ENCODE results near the gene DRD4. TPM values are rescaled to one million over a fixed set of nuclear protein-coding genes. Genes with fewer than 3 reads are reported as not detected.

DRD4 gene
- total and polyA plus RNA-seq, 9 of the 15 experiments (the other 6 are each of a cell fraction or from before 2014, with no cell fraction given): 0.04 to 0.95 (median 0.21) TPM; not detected in 5

GRCh38 chr11:592918-593317 lies 44.2 kb upstream of the DRD4 start:
- Histone ChIP-seq H3K36me3 (ENCODE audit: control insufficient read depth, insufficient read depth, low read length) (peaks cover 96% of the 10 kb centered on the region), H3K27me3 (ENCODE audit: control insufficient read depth in 2 of 2, insufficient read depth in 2 of 2, low read length in 2 of 2) (no peaks in the 10 kb centered on the region), H3K4me3 (no peak overlapping the region), H3K27ac (ENCODE audit: extremely low read depth, low read depth, low read length) (no peak overlapping the region), H3K4me1 (replicated peaks in 1 of 2; ENCODE audit: control insufficient read depth in 2 of 2, insufficient read depth in 2 of 2, low read length in 2 of 2) (peaks cover 3 to 24% of the 10 kb centered on the region in 2 experiments; a peak in 3 of 5 replicates), H4K20me1 (replicated peaks; ENCODE audit: control insufficient read depth, insufficient read depth, low read length) (no peaks in the 10 kb centered on the region; the same call in 1 of the 2 replicates), H3K9ac (ENCODE audit: insufficient read depth in 1 of 2, low read depth in 2 of 2, low read length in 2 of 2) (no peak overlapping the region), H3K79me2 (ENCODE audit: control insufficient read depth, insufficient read depth, low read length) (peaks cover 16% of the 10 kb centered on the region), H3K4me2 (ENCODE audit: insufficient read depth, low read length) (no peak overlapping the region), H3K9me1 (ENCODE audit: control insufficient read depth, insufficient read depth, low read length) (no peaks in the 10 kb centered on the region), H3K9me3 (replicated peaks; ENCODE audit: control insufficient read depth, insufficient read depth, low read depth, low read length) (no peaks in the 10 kb centered on the region), H2AFZ (ENCODE audit: low read depth, low read length) (no peak overlapping the region)
- intact Hi-C loops (cut with micrococcal nuclease) (no loop called here), in situ Hi-C loops (cut with MboI) (no loop called here)
- DNase-seq (ENCODE audit: extremely low read depth in 1 of 4, low spot score in 3 of 4) (no peak), FAIRE-seq (no peak), ATAC-seq (no peak)
- 96% methylated on average over 9 of the region's 10 CpGs for WGBS (ENCODE audit: insufficient coverage, low coverage, missing lambda C conversion rate)
- TF ChIP-seq SAP30 (IDR thresholded peaks at IDR 0.05; ENCODE audit: borderline replicate concordance, insufficient read depth, low read depth, low read length, poor library complexity, severe bottlenecking) (no peak), FOXP1 (CRISPR knock-in tag; IDR thresholded peaks at IDR 0.05) (no peak), RHOXF2B (CRISPR knock-in tag; conservative IDR thresholded peaks at IDR 0.05) (no peak)
- no TSS peak for BruUV-seq (replicated peaks)
- CTCF ChIA-PET (ENCODE audit: low intra/inter-chr PET ratio): no interaction called here
- POLR2A ChIA-PET: interaction anchor here (1.0 kb wide), 1 partner anchor 21 kb away, joined by 3 read pairs; no protein-coding TSS in a partner anchor

GRCh38 chr11:593347-593746 lies 43.7 kb upstream of the DRD4 start:
- ATAC-seq: no peak
- H3K4me1 ChIP-seq (replicated peaks in 1 of 2; ENCODE audit: control insufficient read depth in 2 of 2, insufficient read depth in 2 of 2, low read length in 2 of 2): peaks cover 0 to 24% of the 10 kb centered on the region in 2 experiments; a peak in 1 of 5 replicates
- no peak overlapping the region for H3K4me2 ChIP-seq (ENCODE audit: insufficient read depth, low read length)
- intact Hi-C loops (cut with micrococcal nuclease): no loop called here
- H3K27ac ChIP-seq (ENCODE audit: extremely low read depth, low read depth, low read length): no peak overlapping the region
- H3K79me2 ChIP-seq (ENCODE audit: control insufficient read depth, insufficient read depth, low read length): peaks cover 12% of the 10 kb centered on the region
- in situ Hi-C loops (cut with MboI): no loop called here
- no peak for DNase-seq (ENCODE audit: extremely low read depth in 1 of 4, low spot score in 3 of 4)
- no peak for FAIRE-seq
- CTCF ChIA-PET (ENCODE audit: low intra/inter-chr PET ratio): no interaction called here
- TF ChIP-seq CBX1 (IDR thresholded peaks at IDR 0.05; ENCODE audit: low read depth) (no peak), POLR2G (IDR thresholded peaks at IDR 0.05; ENCODE audit: low read depth, low read length) (peak; percentile 56; the same call in 1 of the 2 replicates)
- peaks cover 96% of the 10 kb centered on the region for H3K36me3 ChIP-seq (ENCODE audit: control insufficient read depth, insufficient read depth, low read length)
- no peaks in the 10 kb centered on the region for H3K27me3 ChIP-seq (ENCODE audit: control insufficient read depth in 2 of 2, insufficient read depth in 2 of 2, low read length in 2 of 2)
- BruUV-seq (replicated peaks): no TSS peak
- no peaks in the 10 kb centered on the region; the same call in 1 of the 2 replicates for H4K20me1 ChIP-seq (replicated peaks; ENCODE audit: control insufficient read depth, insufficient read depth, low read length)
- H3K9me3 ChIP-seq (replicated peaks; ENCODE audit: control insufficient read depth, insufficient read depth, low read depth, low read length): no peaks in the 10 kb centered on the region
- 92% methylated on average over 14 of the region's 21 CpGs for WGBS (ENCODE audit: insufficient coverage, low coverage, missing lambda C conversion rate)
- no peak overlapping the region for H3K4me3 ChIP-seq
- POLR2A ChIA-PET: interaction anchor here (1.0 kb wide), 1 partner anchor 21 kb away, joined by 3 read pairs; no protein-coding TSS in a partner anchor
- H3K9me1 ChIP-seq (ENCODE audit: control insufficient read depth, insufficient read depth, low read length): no peaks in the 10 kb centered on the region
- no peak overlapping the region for H2AFZ ChIP-seq (ENCODE audit: low read depth, low read length)
- no peak overlapping the region for H3K9ac ChIP-seq (ENCODE audit: insufficient read depth in 1 of 2, low read depth in 2 of 2, low read length in 2 of 2)
